Measurements from ENCODE around the gene STXBP2.

DNA sequence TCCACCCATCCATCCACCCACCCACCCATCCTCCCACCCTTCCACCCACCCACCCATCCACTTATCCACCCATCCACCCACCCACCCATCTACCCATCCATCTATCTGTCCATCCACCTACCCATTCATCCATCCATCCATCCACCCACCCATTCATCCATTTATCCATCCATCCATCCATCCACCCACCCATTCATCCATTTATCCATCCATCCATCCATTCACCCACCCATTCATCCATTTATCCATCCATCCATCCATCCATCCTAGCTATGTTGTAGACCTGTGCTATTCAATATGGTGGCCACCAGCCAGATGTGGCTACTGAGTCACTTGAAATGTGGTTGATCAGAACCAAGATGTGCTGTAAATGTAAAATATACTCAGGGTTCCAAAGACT lies 36.2 kb upstream of the STXBP2 start:
- TF ChIP-seq GATA2 (IDR thresholded peaks at IDR 0.05; ENCODE audit: low read depth, low read length) (no peak), GATA3 (IDR thresholded peaks at IDR 0.05; ENCODE audit: low read depth, low read length) (no peak)

Measured in SH-SY5Y (cell line).